Measurements from ENCODE around the gene ZNF883.
A peak's percentile ranks its signal among the peaks of the same experiment; 100 is the strongest.
"Not testable (repeated sequence)": the region's sequence is repeated elsewhere in the genome, so short reads cannot be mapped to it uniquely, and the experiment has no call there.

Gene ZNF883

GRCh38 chr9:113011911-113012381, at the start of gene ZNF883:
TSS of gene ZNF883 (minus strand) at chr9:113012192.
- DNase-seq = peak; percentile 10

DNA sequence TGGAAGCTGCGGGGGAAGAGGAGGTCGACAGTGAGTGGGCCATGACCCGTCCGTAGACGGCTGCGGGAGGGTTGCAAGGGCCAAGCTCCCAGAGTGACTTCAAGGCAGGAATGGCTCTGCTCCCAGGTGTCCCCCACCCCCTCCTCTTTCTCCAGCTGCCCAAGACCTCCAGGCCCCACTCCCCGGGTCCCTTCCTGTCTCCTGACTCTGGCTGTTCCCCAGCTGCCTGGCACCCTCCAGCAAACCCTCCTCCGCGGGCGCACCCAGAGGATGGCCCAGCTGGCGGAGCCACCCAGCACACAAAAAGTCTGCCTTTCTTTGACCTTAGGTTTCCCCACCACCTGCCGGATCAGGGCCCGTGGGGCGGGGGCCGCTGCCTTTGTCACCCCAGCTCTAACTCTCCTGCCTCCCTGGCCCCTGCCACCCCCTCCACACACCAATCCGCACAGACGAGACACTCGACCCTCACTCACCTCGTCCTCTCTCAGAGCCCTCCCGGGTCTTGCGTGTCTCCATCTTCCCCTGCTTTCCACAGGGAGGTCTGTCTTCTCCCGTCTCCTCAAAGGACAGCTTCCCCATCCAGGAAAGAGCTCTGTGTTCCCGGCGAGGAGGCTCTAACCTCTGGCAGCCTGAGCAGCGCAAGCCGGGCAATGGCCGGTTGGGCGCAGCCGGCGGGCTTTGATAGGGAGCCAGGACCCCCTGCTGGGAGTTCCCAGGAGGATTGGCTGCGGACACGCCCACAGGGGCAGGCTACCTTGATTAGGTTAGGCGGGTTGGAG, 49.3 kb upstream of the ZNF883 start:
- not testable (repeated sequence) for DNase-seq

DNA sequence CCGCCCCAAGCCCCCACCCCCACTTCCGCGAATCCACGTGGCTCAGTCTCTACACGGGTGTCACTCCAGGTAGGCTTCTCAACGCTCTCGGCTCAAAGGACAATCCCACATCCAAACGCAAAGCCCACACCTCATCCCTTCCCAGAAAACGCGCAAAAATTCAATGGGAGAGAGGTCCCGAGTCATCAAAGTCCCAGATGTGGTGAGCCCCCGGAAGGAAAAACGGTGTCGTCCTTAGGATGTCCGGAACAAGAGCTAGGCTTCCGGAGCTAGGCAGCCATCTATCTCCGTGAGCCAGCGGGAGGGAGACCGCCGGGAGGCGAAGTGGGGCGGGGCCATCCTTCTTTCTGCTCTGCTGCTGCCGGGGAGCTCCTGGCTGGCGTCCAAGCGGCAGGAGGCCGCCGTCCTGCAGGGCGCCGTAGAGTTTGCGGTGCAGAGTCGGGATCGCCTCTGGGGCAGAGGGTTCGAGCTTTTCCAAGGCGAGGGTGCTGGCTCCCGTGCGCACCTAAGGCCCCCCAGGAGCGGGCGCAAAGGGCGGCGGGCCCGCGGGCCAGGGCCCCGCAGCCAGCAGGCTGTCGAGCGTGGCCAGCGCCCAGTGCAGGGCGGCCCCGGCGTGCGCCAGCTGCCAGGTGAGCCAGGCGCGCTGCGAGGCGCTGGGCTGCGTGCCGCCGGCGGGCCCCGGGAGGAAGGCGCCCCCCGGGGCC, 47.7 kb upstream of the ZNF883 start:
- DNase-seq = not testable (repeated sequence)

DNA sequence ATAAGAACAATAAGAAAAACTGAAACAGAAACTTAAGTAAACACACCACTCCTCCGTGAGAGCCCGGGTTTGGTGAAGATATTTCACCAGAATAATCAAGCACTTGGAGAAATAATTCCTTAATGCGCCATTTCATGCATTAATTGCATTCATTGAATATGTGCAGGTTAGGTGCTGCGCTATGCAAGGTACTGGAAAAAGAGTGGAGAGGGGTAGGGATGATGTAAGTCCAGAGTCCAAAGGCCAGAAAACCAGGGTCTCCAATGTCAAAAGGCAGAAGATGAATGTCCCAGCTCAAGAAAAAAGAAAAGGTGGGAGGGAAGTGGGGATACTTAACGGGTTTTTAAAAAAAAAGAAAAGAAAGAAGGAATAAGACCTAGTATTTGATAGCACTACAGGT, 45.2 kb upstream of the ZNF883 start:
- DNase-seq = no peak

DNA sequence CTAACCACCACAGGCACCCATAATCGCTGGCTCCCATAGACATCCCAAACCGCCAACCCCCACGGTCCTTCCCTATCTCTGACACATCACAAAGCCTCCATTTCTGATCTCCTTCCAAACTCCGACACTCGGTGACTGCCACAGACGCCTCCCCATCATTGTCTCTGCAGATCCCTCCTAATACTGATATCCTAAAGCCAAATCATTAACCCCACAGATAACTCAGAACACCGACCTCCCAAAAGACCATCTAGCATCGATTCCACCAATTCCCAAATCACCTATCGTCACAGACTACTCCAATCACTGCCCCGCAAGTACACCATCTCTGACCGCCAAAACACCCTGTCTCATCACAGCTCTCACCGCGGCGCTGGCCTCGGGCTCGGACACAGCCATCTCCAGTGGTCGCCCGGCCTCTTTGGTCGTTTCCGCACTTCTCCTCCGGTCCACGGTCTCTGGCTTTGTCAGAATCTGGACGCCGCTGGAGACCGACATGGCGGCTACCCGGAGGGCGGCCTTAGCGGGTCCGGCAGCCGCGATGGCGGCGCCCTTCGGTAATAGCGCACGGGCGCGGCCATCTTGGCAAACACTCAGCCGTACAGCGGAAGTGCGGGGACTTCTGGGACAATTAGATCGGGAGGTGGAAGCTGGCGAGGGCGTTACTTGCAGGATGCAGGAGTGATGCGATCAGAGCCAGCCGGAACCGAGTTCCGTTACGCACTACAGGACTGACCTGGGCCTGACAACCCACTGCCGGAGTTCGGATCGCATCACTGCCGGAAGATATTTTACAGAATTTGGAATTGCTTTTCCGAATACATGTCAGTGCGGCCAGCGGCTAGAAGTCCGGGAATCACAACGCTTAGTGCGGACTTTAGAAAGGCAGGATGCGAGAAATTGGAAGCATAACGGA, 44.5 kb upstream of the ZNF883 start, which contains the start of gene ZFP37:
Gene ZFP37 (minus strand): TSS at position 534 of the 916 bp plus-strand sequence. CDS start 36 bp downstream, at position 498.
- DNase-seq = peak; percentile 89

- DNase-seq = no peak
Observed at GRCh38 chr9:113042884-113043657, 31.1 kb upstream of the ZNF883 start.

DNA sequence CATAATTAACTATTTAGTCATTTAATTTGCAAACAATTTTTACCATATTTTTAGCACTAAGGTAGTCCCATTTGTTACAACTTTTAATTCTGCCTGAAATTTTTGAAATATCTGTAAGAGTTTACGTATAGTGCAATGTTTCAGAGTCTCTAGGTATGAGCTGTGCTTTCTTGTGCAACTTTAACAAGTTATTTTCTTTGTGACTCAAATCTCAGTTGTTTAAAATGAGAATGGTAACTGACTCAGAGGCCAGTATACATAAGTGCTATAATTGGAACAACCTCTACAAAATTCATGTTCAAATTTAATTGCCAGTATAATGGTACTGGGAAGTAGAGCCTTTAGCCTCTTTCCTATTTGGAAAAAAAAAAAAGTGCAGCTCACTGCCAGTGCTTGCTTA, 14.2 kb upstream of the ZNF883 start:
- DNase-seq = no peak

DNA sequence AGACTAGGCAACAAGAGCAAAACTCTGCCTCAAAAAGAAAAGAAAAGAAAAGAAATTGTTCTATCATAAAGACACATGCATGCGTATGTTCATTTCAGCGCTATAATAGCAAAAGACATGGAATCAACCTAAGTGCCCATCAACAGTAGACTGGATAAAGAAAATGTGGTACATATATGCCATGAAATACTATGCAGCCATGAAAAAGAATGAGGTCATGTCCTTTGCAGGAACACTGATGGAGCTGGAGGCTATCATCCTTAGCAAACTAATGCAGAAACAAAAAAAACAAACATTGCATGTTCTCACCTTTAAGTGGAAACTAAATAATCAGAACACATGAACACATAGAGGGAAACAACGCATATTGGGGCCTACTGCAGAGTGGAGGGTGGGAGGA, 6.3 kb upstream of the ZNF883 start:
- DNase-seq = no peak

GRCh38 chr9:113012492-113012891, 500 bp upstream of the ZNF883 start:
- DNase-seq = no peak

- DNase-seq = no peak
Observed at GRCh38 chr9:113005777-113006176, 6.2 kb downstream of the ZNF883 start.

DNA sequence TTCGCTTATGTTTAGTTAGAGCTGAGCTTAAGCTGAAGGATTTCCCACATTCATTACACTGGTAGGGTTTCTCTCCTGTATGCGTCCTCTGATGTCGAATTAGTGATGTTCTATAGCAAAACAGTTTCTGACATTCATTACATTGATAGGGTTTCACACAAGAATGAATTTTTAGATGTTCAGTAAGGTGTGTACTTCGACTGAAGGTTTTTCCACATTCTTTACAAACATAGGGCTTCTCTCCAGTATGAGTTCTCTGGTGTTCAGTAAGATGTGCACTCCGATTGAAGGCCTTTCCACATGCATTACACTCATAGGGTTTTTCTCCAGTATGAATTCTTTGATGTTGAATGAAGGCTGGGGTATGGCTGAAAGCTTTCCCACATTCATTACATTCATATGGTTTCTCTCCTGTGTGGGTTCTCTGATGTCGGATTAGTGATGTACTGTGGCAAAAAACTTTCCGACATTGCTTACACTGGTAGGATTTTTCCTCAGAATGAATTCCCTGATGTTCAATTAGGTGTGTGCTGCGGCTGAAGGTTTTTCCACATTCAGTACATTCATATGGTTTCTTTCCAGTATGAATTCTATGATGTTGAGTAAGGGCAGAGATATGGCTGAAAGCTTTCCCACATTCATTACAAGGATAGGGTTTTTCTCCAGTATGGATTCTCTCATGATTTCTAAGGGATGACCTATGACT, 14.6 kb downstream of the ZNF883 start:
- DNase-seq = no peak

- peak; percentile 8 for DNase-seq
Observed at GRCh38 chr9:112971415-112971814, 40.6 kb downstream of the ZNF883 start.

DNA sequence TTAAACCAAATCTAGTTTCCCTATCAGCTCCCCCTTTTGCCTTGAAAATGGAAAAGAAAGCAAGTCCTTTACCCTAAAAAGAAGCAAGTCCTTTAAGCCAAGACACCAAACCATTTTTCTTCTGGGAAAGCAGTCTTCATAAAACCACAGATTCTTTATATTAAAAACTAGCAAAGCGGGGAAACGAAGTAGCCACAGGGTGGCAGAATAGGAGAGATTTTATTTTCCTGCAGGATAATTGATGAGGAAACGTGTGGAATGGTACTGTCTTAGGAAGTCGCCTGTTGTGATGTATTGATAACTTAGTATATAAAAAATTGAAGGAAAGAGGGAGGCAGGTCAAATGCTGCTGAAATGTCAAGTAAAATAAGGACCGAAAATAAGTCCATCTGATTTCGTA, 41.1 kb downstream of the ZNF883 start:
- no peak for DNase-seq

DNA sequence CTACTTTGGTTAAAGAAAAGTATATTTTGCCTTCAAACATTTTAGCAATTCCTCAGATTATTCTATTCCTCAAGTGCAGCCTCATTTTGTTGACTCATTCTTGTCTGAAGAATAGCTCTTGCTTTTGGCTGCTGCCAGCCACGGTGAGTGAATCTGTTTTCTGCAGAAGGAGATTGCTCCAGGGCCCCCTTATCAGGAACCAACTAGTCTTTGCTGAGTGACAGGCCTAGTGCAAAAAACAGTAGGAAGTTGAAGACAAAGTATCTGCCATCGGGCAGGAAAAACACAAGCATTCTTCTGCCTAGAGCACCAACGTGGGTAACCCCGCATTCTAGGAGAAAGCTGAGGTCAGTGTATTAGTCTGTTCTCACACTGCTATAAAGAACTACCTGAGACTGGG, 42.3 kb downstream of the ZNF883 start:
- DNase-seq = no peak

GRCh38 chr9:112955550-112955949, 56.4 kb downstream of the ZNF883 start:
- DNase-seq = no peak

- no peak for DNase-seq
Observed at GRCh38 chr9:112945620-112946208, 66.3 kb downstream of the ZNF883 start.

- no peak for DNase-seq
Observed at GRCh38 chr9:112939418-112939817, 72.6 kb downstream of the ZNF883 start.

GRCh38 chr9:112933696-112934095, 78.3 kb downstream of the ZNF883 start:
- DNase-seq = no peak

- DNase-seq = peak; percentile 25
Observed at GRCh38 chr9:112925058-112925641, 86.8 kb downstream of the ZNF883 start.

DNA sequence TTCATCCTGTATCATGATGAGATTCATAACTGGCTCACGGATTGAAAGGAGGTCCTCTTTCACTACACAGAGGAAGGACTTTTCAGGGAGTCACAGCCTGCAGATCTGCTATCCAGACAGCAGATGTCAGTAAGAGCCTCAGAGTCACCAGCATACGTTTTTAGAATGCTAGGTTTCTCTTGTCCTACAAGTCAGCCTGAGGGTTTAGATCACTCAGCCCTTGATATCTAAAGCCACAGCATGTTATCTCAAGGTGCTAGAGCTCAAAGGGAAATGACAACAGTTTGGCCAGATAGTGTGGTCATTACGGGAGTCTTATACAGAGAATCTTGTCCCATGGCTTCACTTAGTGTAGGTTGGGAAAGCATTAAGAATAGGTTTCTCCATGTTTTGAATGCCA, 90.4 kb downstream of the ZNF883 start:
- peak; percentile 17 for DNase-seq

DNA sequence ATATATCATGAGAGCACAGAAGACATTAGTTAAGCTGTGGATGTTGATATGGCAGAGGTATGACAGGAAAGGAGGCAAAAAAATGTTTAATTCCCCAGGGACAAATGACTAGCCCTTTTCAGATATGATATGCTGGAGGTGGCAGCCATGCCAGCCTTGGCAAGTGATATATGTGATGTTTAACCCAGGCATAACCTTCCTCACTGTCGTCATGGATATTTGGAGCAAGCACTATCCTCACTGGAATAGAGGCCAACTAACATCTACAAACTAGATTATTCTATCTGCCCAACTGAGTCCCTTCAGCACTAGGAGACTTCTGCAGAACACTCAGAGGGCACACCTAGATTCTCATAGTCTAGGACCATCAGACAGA, 94.0 kb downstream of the ZNF883 start:
- no peak for DNase-seq

All from activated CD4-positive, alpha-beta T cell treated with anti-CD3 and anti-CD28 coated beads, Interleukin-2, Interleukin-6, amounts not matched to agents 100 ng/mL and 50 ng/mL, durations not matched to agents 16 hours and 8 hours (primary cell).